Stimulated activated CD4-positive, alpha-beta T cell treated with anti-CD3 and anti-CD28 coated beads, Interleukin-1b, Interleukin-23, amount 100 ng/mL, for 48 hours (primary cell): ENCODE measurements around the gene EEPD1.

Experiments used
- DNase-seq: peaks from one replicate; pipeline ENCODE4 v3.0.0-alpha.2; 2020

EEPD1 gene

DNA sequence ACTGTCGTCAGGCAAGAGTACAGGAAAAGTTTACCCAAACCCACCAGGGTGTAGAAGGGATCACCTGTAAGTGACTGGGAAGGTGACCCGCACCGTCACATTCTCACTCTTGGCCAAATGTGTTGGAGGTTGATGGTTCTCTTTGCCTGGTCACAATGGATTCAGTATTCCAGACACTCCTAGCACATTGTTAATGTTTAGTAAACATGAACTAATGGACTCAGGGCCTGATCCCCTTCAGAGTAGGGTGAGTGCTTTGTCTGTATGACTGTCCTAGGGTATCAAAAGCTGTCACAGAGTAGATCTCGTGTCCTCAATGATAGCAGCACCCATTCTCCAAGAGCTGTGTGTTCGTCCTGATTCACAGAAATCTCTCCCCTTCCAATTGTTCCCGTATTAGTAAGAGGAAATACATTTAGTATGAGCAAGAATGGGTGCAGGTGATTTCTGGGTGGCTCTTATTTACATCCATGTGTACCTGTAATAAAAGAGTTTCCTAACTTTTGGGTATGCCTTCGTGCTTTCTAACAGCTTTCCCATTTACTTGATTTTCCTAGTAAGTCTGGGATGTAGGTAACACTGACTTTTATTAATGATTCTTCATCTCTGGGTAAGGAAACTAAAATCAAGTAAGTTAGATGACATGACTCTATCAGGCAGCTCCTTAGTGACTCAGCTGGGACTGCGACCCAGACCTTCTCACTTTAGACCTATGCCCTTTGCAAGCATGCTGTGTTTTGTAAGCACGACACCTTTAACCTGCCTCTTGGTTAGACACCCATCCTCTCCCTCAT is 4.7 kb downstream of the EEPD1 start:
- DNase-seq: no peak

- DNase-seq: no peak
Observed at GRCh38 chr7:36158321-36158605, 5.2 kb downstream of the EEPD1 start.

GRCh38 chr7:36159618-36160017 is 6.6 kb downstream of the EEPD1 start:
- no peak for DNase-seq

- DNase-seq: no peak
Observed at GRCh38 chr7:36160313-36160712, 7.3 kb downstream of the EEPD1 start.

- no peak for DNase-seq
Observed at GRCh38 chr7:36161996-36162395, 8.9 kb downstream of the EEPD1 start.

DNA sequence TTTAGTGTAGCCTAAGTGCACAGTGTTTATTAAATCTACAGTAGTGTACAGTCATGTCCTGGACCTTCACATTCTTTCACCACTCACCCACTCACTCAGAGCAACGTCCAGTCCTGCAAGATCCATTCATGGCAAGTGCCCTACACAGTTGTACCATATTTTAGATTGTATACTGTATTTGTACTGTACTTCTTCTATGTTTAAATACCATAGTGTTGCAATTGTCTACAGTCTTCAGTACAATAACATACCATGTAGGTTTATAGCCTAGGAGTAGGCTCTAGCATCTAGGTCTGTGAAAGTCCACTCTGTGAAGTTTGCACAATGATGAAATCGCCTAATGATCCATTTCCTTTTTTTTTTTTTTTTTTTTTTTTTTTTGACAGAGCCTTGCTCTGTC is 12.0 kb downstream of the EEPD1 start:
- DNase-seq: no peak

GRCh38 chr7:36165802-36166201 is 12.7 kb downstream of the EEPD1 start:
- no peak for DNase-seq

DNA sequence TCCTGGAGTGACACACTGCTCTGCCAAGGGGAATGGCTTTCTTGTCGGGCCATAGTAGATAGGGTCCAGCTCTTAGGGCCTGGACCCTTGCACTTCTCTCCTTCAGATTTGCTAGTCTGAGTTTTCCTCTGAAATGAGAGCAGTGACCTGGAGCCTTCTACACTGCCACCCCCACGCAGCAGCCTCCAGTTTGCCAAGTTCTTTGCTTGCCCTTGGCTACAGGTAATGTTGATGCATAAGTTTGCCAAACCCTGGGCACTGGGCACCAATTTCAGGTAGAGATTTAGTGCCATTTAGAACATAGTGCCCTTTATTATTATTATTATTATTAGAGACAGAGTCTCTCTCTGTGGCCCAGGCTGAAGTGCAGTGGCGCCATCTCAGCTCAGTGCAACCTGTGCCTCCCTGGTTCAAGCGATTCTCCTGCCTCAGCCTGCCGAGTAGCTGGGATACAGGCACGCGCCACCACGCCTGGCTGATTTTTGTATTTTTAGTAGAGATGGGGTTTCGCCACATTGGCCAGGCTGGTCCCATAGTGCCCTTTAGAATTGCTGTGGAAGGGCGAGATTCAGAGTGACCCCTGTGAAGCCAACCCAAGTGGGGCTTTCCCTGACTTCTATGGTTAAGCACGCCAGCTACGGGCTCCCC is 14.5 kb downstream of the EEPD1 start:
- DNase-seq: no peak

- DNase-seq: no peak
Observed at GRCh38 chr7:36171503-36171902, 18.4 kb downstream of the EEPD1 start.

DNA sequence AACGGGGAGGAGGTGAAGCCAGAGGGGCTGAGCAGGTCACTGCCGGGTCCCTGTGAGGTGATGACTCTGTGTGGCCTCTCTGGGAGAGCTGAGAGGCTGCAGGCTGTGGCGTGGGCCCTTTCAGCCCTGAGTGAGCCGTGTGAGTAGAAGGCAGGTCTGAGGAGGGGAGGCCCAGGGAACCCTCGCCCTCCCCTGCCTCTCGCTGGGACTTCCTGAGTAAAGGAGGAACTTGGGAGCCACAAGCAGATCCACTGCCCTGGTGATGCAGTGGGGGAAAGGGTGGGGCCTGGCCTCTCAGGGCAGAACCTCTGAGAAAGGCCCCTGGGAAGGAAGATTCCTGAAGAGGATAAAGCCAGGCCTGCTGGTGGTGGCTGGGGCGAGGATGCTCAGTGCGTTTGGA is 22.8 kb downstream of the EEPD1 start:
- no peak for DNase-seq

- DNase-seq: no peak
Observed at GRCh38 chr7:36176697-36177096, 23.6 kb downstream of the EEPD1 start.

DNA sequence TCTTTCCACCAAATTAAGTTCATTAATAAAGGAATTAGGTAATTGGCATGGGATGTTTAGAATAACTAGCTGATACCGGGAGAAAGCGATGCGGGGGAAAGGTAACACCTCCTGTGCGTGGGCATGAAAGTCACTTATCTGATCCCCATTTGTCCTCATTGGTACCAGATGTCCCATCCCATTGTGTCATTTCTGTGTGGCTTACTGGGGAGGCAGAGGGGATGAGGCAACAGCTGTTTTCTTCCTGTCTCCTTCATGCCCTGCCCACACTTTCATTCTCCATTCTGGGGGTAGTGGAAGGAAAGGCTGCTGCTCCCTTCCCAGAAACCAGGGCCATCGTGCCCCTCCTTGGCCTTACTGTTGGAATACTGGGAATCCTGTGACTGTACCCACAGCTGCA is 27.1 kb downstream of the EEPD1 start:
- DNase-seq: no peak

DNA sequence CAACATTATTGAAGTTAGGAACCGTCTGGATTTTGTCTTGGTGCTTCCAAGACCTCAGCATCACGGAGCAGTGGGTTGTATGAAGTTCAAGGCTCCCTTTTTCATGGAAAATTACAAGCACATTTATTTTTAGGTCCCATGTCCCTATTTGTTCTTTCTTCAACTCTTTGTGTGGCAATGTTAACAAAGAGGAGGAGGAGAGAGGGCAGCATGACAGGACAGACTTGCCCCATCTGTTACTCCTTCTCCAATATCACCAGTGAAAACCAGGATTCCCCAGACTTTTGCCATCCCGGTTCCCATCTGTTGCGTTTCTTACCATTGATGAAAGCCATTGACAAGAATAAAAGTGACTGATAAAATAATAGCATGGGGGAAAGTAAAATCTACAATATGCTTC is 28.6 kb downstream of the EEPD1 start:
- DNase-seq: no peak

GRCh38 chr7:36182854-36183604 is 30.0 kb downstream of the EEPD1 start:
- no peak for DNase-seq

DNA sequence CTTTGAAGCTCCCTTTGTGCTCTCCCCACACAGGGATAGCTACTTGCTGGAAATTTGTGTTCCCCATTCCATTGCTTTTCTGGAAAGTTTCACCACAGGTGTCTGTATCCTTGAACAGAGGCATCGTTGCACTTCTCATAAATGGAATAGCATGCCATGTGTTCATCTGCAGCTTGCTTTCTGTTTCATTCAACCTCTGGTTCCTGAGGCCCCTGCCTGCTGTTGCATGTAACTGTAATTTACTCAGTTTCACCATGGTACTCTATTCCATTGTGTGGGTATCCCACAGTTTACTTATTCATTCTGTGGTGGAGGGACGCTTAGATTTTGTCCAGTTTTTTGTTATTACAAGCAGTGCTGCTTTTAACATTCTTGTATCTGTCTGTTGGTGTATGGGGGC is 32.0 kb downstream of the EEPD1 start:
- no peak for DNase-seq

- DNase-seq: no peak
Observed at GRCh38 chr7:36185756-36186155, 32.7 kb downstream of the EEPD1 start.

GRCh38 chr7:36186359-36187121 is 33.5 kb downstream of the EEPD1 start:
- no peak for DNase-seq

DNA sequence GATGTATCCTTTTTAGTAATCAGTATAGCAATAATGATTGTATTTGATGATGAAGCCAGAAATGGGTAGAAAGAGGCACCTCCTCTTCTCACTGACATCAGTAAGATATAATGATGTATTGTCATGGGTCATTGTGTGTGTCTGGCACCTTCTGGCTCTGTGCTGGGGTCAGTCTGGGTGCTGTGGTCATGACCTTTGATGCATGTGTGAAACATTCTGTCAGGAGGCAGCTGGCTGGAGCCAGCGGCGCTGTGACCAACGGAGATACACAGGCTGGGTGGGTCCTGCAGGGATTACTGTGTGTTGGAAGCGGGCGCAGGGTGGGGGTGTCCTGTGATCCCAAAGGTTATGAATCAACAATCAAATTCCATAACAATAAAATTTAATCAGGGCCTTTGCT is 35.2 kb downstream of the EEPD1 start:
- no peak for DNase-seq

DNA sequence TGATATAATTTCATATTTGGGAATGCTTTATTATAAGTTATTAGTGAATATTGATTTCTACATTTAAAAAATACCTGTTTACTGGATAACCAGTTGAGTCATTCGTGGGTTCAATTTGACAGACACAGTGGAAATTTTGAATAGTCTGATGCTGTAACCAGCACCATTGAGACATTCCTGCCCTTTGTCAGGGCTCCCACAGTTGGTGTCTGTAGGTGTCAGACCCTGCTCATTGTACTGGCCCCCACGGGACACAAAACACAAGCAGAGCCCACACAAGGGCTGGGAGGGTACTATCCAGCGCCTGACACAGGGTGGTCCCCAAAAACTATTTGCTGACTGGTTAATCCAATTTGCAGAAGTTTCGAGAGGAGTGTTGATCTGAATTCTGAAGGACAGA is 35.9 kb downstream of the EEPD1 start:
- no peak for DNase-seq

GRCh38 chr7:36190447-36191291 is 37.6 kb downstream of the EEPD1 start:
- no peak for DNase-seq

DNA sequence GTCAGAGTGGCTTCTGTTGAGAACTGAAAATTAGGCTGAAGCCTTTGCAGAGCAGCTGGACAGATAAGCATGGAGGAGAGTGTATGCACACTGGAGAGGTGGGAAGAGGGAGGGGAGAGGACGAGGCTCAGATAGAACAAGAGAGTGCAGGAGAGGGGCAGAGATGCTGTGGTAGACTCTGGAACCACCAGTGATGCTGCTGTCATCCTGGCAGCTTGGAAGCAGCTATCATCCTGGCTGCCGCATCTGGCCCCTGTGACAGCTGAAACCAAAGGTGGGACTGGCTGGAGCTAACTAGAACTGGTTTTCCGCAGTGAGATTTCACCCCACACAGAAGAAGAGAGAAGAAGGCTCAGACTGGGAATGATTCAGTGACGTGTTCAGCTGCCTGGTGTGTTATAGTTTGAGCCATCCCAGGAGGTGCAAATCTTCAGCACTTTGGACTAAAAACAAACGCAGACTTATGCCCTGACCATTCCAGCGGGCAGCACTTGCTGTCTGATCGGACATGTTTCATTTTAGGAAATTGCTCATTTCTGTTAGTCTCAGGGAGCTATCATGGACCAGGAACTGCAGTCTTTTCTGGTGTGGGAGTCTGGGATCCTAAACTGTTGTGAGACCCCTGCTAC is 38.4 kb downstream of the EEPD1 start:
- DNase-seq: no peak
